OCI-LY7 (cell line): ENCODE results near the gene TEKTIP1.
"Not testable (repeated sequence)": the region's sequence is repeated elsewhere in the genome, so short reads cannot be mapped to it uniquely, and the experiment has no call there.

ENCODE experiments used
- EZH2phosphoT487 ChIP-seq: fragments of 200-600 bp; sonication (generic); IDR thresholded peaks from 2 replicates; pipeline ENCODE4 v1.6.1; 2018; ENCODE audit warnings: low read depth, borderline replicate concordance, mild to moderate bottlenecking, mixed run types, antibody characterized with exemption, low read length, moderate library complexity, mixed read lengths
- TF ChIP-seq, protein P1 (sequence below): fragments of 200-600 bp; sonication (generic); conservative IDR thresholded peaks from 2 replicates; pipeline ENCODE4 v1.5.1; 2014; ENCODE audit warnings: mild to moderate bottlenecking, antibody characterized with exemption, low read length, moderate library complexity, mixed read lengths

DNA sequence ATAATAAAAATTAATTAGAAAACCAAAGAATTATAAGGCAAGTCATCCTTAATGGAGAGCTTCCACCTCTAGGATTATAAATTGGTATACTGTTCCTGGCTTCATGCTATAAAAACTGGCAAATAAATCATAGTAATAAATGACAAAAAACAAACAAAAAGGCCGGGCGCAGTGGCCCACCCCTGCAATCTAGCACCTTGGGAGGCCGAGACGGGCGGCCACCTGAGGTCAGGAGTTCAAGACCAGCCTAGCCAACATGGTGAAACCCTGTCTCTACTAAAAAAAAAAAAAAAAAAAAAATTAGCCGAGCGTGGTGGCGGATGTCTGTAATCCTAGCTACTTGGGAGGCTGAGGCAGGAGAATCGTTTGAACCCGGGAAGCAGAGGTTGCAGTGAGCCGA lies 31.1 kb downstream of the TEKTIP1 start:
- TF ChIP-seq, protein P1, sequence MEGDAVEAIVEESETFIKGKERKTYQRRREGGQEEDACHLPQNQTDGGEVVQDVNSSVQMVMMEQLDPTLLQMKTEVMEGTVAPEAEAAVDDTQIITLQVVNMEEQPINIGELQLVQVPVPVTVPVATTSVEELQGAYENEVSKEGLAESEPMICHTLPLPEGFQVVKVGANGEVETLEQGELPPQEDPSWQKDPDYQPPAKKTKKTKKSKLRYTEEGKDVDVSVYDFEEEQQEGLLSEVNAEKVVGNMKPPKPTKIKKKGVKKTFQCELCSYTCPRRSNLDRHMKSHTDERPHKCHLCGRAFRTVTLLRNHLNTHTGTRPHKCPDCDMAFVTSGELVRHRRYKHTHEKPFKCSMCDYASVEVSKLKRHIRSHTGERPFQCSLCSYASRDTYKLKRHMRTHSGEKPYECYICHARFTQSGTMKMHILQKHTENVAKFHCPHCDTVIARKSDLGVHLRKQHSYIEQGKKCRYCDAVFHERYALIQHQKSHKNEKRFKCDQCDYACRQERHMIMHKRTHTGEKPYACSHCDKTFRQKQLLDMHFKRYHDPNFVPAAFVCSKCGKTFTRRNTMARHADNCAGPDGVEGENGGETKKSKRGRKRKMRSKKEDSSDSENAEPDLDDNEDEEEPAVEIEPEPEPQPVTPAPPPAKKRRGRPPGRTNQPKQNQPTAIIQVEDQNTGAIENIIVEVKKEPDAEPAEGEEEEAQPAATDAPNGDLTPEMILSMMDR = not testable (repeated sequence)
- TF ChIP-seq EZH2phosphoT487 = not testable (repeated sequence)
